Inflammatory macrophage treated with lipopolysaccharide for 4 hours (primary cell): ENCODE measurements around the gene CHRNA1.
A peak's percentile ranks its signal among the peaks of the same experiment; 100 is the strongest.

Experiments used
- DNase-seq: peaks from one replicate; pipeline ENCODE4 v3.0.0-alpha.2; 2020

Gene CHRNA1

DNA sequence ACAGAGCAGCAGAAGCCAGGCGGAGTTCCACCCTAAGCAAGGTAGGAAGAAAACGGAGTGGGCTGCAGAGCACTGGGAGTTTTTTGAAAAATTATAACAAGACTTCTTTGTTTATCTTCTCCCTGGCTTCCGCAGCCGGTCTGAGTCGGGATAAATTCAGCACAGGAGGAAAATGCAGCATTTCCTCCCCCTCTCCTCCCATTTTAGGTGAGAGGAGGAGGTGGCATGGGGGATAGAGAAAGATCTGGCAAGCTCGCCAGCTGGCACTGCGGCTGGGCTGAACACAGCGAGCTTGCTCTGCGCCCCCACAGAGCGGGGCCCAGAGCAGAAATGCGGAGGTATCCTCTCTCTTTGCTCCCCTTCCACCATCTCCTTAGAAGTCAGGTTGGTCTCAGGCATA, 17.7 kb upstream of the CHRNA1 start:
- no peak for DNase-seq

DNA sequence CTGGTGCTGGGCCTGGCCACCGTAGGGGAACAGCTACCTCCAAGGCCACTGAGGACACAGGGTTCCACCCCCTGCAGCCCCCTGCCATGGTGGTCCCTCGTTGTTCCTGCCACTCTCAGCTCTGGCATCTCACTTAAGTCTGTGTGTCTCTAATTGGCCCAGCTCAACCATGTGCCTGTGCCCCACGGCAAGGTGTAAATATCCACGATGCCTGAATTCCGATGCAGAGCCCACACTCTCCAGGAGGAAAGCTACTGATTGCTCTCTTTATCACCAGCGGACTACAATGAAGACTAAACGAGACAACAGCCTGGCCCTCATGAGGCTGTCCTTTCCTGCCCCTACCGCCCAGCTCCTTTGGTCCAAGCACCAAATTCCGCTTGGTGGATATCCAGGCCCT, 17.0 kb upstream of the CHRNA1 start:
- no peak for DNase-seq

DNA sequence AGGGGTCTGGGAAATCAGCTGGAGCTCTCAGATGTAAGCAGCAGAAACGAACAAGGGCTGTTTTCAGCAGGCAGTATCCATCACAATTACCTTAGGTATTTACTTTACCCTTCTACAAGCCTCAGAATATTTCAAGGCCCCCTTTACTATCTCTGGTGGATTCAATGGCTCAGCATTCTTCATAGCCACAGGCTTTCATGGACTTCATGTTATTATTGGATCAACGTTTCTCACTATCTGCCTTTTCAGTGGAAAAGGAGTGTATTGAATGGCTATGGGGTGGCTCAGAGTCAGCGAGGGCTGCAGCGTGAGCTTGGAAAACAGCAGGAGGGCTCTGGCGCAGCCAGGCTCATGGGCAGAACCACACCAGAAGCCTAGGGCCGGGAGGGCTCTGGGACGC, 16.6 kb upstream of the CHRNA1 start:
- no peak for DNase-seq

GRCh38 chr2:174780191-174780840, 16.0 kb upstream of the CHRNA1 start:
- DNase-seq: no peak

- DNase-seq: no peak
Observed at GRCh38 chr2:174779361-174779928, 15.2 kb upstream of the CHRNA1 start.

- peak; percentile 96 for DNase-seq
Observed at GRCh38 chr2:174778085-174778981, 14.1 kb upstream of the CHRNA1 start.

GRCh38 chr2:174777347-174778084, 13.2 kb upstream of the CHRNA1 start:
- DNase-seq: peak; percentile 10

DNA sequence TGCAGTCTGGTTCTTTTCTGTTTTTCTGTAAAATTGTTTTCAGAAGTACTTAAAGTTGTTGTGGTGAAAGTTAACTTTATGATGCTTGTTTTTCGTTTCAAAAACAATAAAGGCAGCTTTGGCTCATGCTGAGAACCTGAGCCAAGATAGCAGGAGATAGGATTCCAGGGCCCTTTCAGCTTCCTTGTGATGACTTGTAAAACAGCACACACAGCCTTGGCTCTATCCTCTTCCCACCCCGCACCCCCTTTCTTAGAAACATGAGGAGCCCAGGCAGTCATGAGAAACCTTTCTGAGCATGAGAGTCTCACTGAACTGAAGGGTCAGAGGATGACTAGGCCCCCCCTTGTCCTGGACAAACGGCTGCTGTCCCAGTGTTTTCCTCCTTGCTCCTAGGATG, 12.4 kb upstream of the CHRNA1 start:
- DNase-seq: no peak

GRCh38 chr2:174776223-174776622, 12.0 kb upstream of the CHRNA1 start:
- no peak for DNase-seq

GRCh38 chr2:174775571-174775980, 11.3 kb upstream of the CHRNA1 start:
- peak; percentile 47 for DNase-seq

GRCh38 chr2:174774886-174775285, 10.6 kb upstream of the CHRNA1 start:
- no peak for DNase-seq

DNA sequence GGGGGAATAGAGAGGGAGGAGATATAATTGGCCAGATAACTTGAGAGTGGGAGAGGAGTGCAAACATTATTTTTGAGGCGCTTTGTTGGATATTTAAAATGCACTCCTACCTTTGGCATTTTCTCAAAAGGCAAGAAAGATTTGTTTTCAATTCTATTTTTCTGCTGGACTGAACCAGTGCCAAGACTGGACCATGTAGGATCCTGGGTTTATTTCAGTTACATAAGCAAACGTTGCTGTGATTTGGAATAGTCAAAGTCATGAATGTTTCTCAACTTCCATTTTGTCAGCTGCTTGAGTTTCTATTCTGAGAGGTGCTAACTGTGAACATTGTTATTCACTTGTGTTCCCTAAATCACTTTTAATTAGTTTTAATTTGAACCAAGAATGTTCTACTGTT, 8.9 kb upstream of the CHRNA1 start:
- peak; percentile 57 for DNase-seq

GRCh38 chr2:174772472-174772801, 8.2 kb upstream of the CHRNA1 start:
- DNase-seq: no peak

DNA sequence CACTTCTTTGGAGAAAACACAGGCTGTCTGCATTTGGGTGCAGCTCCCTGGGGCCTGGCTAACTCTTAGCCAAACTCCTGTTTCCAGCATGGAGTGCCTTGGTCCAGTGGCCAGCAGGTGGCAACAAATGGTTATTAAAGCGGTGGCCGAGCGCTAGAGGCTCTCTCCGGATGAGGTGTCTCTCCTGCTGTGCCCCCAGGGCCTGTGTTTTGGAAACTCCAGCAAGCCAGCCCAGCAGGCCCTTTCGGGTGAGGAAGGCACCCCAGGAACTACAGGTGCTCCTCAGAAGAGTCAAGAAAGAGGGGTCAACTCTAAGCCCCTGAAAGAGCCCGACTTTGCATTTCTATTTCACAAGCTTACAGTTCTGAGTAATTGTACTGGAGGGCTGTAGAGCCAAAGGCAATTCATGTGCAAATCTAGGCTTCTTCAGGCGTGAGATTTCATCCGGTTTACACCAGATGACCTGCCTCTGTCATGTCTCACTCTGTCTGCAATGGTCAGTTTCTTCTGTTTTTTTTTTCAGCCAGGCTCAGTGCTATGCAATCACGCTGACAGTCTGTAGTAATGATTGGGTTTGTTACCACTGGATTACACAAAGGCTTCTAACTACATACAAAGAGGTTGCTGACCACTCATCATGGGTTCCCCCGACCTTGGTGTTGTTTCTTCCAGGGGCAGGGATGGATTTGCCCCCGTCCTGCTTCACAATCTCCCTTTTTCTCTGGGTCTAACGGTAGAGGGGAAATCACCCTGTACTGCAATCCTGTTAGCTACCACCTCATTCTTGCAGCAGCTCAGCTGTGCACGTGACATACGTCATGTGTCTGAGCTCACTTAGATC, 7.6 kb upstream of the CHRNA1 start:
- peak; percentile 83 for DNase-seq

DNA sequence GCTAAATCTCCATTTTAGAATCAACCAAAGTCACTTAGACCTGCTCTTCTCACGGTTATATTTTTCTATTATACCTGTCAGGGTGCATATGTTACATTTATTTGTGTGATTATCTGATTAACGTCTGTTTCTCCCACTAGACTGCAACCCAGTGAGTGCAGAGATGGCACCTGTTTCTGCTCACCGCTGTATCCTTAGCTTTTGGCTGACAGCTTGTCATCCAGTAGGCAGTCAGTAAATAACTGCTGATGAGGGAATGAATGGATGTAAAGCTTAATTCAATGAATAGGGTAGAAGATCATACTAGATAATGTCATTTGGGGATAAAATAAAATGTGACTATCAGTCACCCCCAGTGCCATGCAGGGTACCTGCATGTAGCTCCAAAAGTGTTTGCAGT, 6.9 kb upstream of the CHRNA1 start:
- DNase-seq: no peak

GRCh38 chr2:174768557-174768956, 4.3 kb upstream of the CHRNA1 start:
- DNase-seq: no peak

DNA sequence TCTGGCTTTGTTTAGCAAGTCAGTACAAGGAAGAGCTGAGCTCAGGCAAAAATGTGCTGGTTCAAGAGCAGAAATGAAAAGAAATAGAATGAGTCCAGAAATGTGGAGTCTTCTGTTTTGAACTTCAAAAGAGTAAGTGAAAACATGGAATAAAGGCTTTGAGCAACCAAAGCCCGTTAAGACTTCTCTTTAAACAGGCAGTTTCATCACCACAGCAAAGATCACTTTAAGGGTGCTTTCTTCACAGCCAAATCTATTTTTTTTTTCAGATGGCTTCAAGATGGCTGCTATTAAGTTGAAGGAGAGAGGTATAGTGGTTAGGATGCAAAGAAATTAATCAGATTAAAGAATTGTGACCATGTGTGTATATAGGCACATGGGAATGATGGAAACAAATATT, 2.0 kb upstream of the CHRNA1 start:
- DNase-seq: peak; percentile 66

- no peak for DNase-seq
Observed at GRCh38 chr2:174765576-174765975, 1.3 kb upstream of the CHRNA1 start.

GRCh38 chr2:174763780-174764179, 492 bp downstream of the CHRNA1 start:
- no peak for DNase-seq

DNA sequence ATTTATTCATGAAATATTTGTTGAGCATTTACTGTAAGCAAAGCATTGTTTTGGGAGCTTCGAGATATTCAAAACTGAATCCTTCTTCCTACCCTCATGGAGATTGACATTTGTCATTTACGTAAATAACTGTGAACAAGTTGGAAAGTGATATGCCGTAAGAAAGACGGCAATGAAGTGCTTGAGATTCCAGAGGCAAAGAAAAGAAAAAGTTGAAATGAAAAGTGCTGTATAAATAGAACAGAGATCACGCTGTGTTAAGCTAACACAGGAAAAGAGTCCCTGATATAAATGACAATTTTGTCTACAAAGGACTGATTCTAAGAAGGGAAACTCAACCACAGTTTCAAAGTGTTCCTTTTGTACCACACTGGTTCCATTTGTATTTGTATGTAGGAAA, 1.8 kb downstream of the CHRNA1 start:
- no peak for DNase-seq

GRCh38 chr2:174761837-174762236, 2.4 kb downstream of the CHRNA1 start:
- no peak for DNase-seq

DNA sequence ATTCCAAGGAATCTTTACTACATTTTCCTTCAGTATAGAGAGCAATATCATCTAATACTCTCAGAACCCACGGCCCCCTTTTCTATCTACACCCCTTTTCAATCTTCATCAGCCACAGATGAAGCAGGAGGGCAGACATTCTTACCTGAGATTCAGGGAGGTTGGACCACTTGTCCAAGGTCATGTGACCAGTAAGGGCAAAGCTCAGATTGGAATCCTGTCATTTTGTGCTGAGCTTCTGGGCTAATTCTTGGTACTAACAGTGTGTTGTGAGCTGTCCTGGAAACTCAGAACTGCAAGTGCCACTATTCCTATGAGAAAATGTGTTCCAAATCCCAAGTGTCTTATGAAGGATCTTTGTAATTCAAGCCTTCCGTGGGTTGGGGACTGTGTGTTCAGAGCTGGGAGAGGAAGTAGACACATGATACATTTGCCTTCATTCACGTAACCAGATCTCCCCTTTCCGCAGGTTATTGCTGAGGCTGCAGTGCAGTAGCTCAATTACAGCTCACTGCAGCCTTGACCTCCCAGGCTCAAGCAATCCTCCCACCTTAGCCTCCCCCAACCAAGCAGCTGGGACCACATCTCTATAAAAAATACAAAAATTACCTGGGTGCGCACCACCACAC, 3.3 kb downstream of the CHRNA1 start:
- no peak for DNase-seq
